Smooth muscle cell (in vitro differentiated cells): Measurements from ENCODE around the gene MYL6. TPM values are rescaled to one million over a fixed set of nuclear protein-coding genes. Genes with fewer than 3 reads are reported as not detected.
"Not testable (repeated sequence)": the region's sequence is repeated elsewhere in the genome, so short reads cannot be mapped to it uniquely, and the experiment has no call there.

Source experiments
- DNase-seq: peaks from one replicate; lab custom pipeline; 2025; ENCODE audit not compliant: unreplicated experiment; lab: John Stamatoyannopoulos, UW
- H2AFZ ChIP-seq: fragments of 200-600 bp; sonication (generic); 2 replicates; pipeline ENCODE4 v1.6.0; 2016; ENCODE audit warnings: antibody characterized with exemption, low read depth, mild to moderate bottlenecking
- H3F3A ChIP-seq: fragments of 200-600 bp; sonication (generic); 2 replicates; pipeline ENCODE4 v1.6.0; 2017; ENCODE audit warnings: antibody characterized with exemption, low read depth
- H3K27ac ChIP-seq: fragments of 200-600 bp; sonication (generic); 2 replicates; pipeline ENCODE4 v1.5.1; 2016; ENCODE audit warnings: low read depth, mild to moderate bottlenecking
- H3K27me3 ChIP-seq: fragments of 200-600 bp; sonication (generic); 2 replicates; pipeline ENCODE4 v1.6.1; 2016; ENCODE audit warnings: low read depth, mild to moderate bottlenecking
- H3K36me3 ChIP-seq: fragments of 200-600 bp; sonication (generic); 2 replicates; pipeline ENCODE4 v1.5.1; 2016; ENCODE audit warnings: low read depth
- H3K4me1 ChIP-seq: fragments of 200-600 bp; sonication (generic); 2 replicates; pipeline ENCODE4 v1.5.1; 2016; ENCODE audit warnings: low read depth
- H3K4me2 ChIP-seq: fragments of 200-600 bp; sonication (generic); 2 replicates; pipeline ENCODE4 v1.6.0; 2016; ENCODE audit warnings: mild to moderate bottlenecking
- H3K4me3 ChIP-seq: fragments of 200-600 bp; sonication (generic); 2 replicates; pipeline ENCODE4 v1.5.1; 2016; ENCODE audit warnings: mild to moderate bottlenecking
- H3K79me2 ChIP-seq: fragments of 200-600 bp; sonication (generic); 2 replicates; pipeline ENCODE4 v1.6.0; 2016; ENCODE audit warnings: low read depth, mild to moderate bottlenecking
- H3K9ac ChIP-seq: fragments of 200-600 bp; sonication (generic); 2 replicates; pipeline ENCODE4 v1.6.0; 2016; ENCODE audit warnings: low read depth
- H3K9me3 ChIP-seq: fragments of 200-600 bp; sonication (generic); replicated peaks from 2 replicates; pipeline ENCODE4 v1.5.1; 2016; ENCODE audit warnings: low read depth
- H4K20me1 ChIP-seq: fragments of 200-600 bp; sonication (generic); 2 replicates; pipeline ENCODE4 v1.6.0; 2016; ENCODE audit warnings: low read depth
- CTCF ChIP-seq: fragments of 200-600 bp; sonication (generic); IDR thresholded peaks from 2 replicates; pipeline ENCODE4 v1.5.1; 2017; ENCODE audit warnings: borderline replicate concordance, mild to moderate bottlenecking, antibody characterized with exemption; ENCODE audit not compliant: insufficient read depth, poor library complexity, severe bottlenecking
- WGBS: methylation state at CpG from one replicate; pipeline ENCODE4 v1.1.7; 2016; ENCODE audit warnings: low lambda C conversion rate; 5-methylcytosine and 5-hydroxymethylcytosine counted together
- polyA plus RNA-seq: library from polyadenylated mRNA; unstranded; fragments of >200 nt; fragmentation: Nextera tagmentation; extraction: Ambion mirVana; gene quantifications from 2 replicates; pipeline ENCODE4 v1.2.1, GENCODE V29; 2016
- total RNA-seq: library from RNA; depleted of rRNA; stranded (reverse); fragments of >200 nt; gene quantifications from 2 replicates; pipeline ENCODE4 v1.2.3, GENCODE V29; 2014

The MYL6 gene
- total and polyA plus RNA-seq, 2 experiments from 2014 or later = 2,776 to 4,165 TPM

- DNase-seq = no peak
- peaks cover 8% of the 10 kb centered on the region for H4K20me1 ChIP-seq
- H3K9me3 ChIP-seq = no peaks in the 10 kb centered on the region
- H3K27me3 ChIP-seq = no peaks in the 10 kb centered on the region
- no peak for TF ChIP-seq CTCF
- H3K9ac ChIP-seq = no peak overlapping the region
- peaks cover 7% of the 10 kb centered on the region for H3K4me1 ChIP-seq
- H3F3A ChIP-seq = peaks cover 8% of the 10 kb centered on the region
- H2AFZ ChIP-seq = no peak overlapping the region
- H3K4me2 ChIP-seq = no peak overlapping the region
- H3K79me2 ChIP-seq = peaks cover 13% of the 10 kb centered on the region
- no peak overlapping the region for H3K27ac ChIP-seq
- no peaks in the 10 kb centered on the region for H3K36me3 ChIP-seq
- H3K4me3 ChIP-seq = no peak overlapping the region
Measured at GRCh38 chr12:56192582-56192981, 34.4 kb downstream of the MYL6 start.

GRCh38 chr12:56193025-56193578, 34.9 kb downstream of the MYL6 start:
- Histone ChIP-seq H3K79me2 (peaks cover 8% of the 10 kb centered on the region), H3K9ac (no peak overlapping the region), H4K20me1 (peaks cover 3% of the 10 kb centered on the region), H3K4me3 (no peak overlapping the region), H3K27me3 (no peaks in the 10 kb centered on the region), H2AFZ (peak overlapping the region; percentile 34), H3K9me3 (no peaks in the 10 kb centered on the region), H3K27ac (no peak overlapping the region), H3K36me3 (no peaks in the 10 kb centered on the region), H3K4me1 (peaks cover 3% of the 10 kb centered on the region), H3F3A (peaks cover 11% of the 10 kb centered on the region), H3K4me2 (no peak overlapping the region)
- 31% methylated on average over 1 of the region's 1 CpG for WGBS
- no peak for DNase-seq
- TF ChIP-seq CTCF = peak; percentile 88

- H3F3A ChIP-seq, H3K4me1 ChIP-seq, H3K79me2 ChIP-seq, H3K4me2 ChIP-seq, DNase-seq, H3K36me3 ChIP-seq, H3K27me3 ChIP-seq, H4K20me1 ChIP-seq, H3K4me3 ChIP-seq, H2AFZ ChIP-seq, H3K9me3 ChIP-seq, H3K9ac ChIP-seq: not testable (repeated sequence)
- WGBS = 42% methylated on average over 11 of the region's 11 CpGs
- H3K27ac ChIP-seq = peak overlapping the region; percentile 28
Measured at GRCh38 chr12:56196818-56197550, 38.8 kb downstream of the MYL6 start.

- WGBS = 89% methylated on average over 9 of the region's 9 CpGs
- no peak for DNase-seq
- no peaks in the 10 kb centered on the region for H4K20me1 ChIP-seq
- H3K9ac ChIP-seq = no peak overlapping the region
- H3K27me3 ChIP-seq = no peaks in the 10 kb centered on the region
- H3K4me2 ChIP-seq = no peak overlapping the region
- no peaks in the 10 kb centered on the region for H3K79me2 ChIP-seq
- no peak overlapping the region for H3K4me3 ChIP-seq
- TF ChIP-seq CTCF = no peak
- peaks cover 8% of the 10 kb centered on the region for H3F3A ChIP-seq
- H3K4me1 ChIP-seq = no peaks in the 10 kb centered on the region
- H3K9me3 ChIP-seq = no peaks in the 10 kb centered on the region
- no peak overlapping the region for H2AFZ ChIP-seq
- H3K27ac ChIP-seq = no peak overlapping the region
- H3K36me3 ChIP-seq = no peaks in the 10 kb centered on the region
Measured at GRCh38 chr12:56197921-56198635, 39.9 kb downstream of the MYL6 start.
